HL-60 (cell line): Measurements from ENCODE around the gene GREB1.

ENCODE experiments used
- DNase-seq, 2 experiments: peaks; one replicate each; pipeline ENCODE4 v3.0.0-alpha.2; 2010 to 2020; ENCODE audit warnings: low read depth in 1 of 2, low spot score in 1 of 2
- H3K27ac ChIP-seq: fragments of 250-450 bp; sonication (Bioruptor Pico); replicated peaks from 2 replicates; pipeline ENCODE4 v1.5.1; 2020; ENCODE audit warnings: mild to moderate bottlenecking, moderate library complexity
- H3K27me3 ChIP-seq: fragments of 250-450 bp; sonication (Bioruptor Pico); 2 replicates; pipeline ENCODE4 v1.5.1; 2021; ENCODE audit warnings: mild to moderate bottlenecking, moderate library complexity; ENCODE audit not compliant: insufficient read depth, poor library complexity, severe bottlenecking
- H3K4me3 ChIP-seq: replicated peaks from 2 replicates; pipeline ENCODE4 v1.5.1; 2011; ENCODE audit warnings: mild to moderate bottlenecking, control low read depth, low read length; ENCODE audit not compliant: insufficient read depth
- GABPA ChIP-seq: IDR thresholded peaks from 2 replicates; pipeline ENCODE4 v1.6.1; 2012; ENCODE audit warnings: low read depth
- POLR2AphosphoS5 ChIP-seq: IDR thresholded peaks from 2 replicates; pipeline ENCODE4 v1.6.1; 2012; ENCODE audit warnings: low read depth
- REST ChIP-seq: IDR thresholded peaks from 2 replicates; pipeline ENCODE4 v1.6.1; 2012; ENCODE audit warnings: low read depth; ENCODE audit not compliant: insufficient replicate concordance
- SPI1 ChIP-seq: IDR thresholded peaks from 2 replicates; pipeline ENCODE4 v1.6.1; 2012; ENCODE audit warnings: low read depth, mild to moderate bottlenecking, borderline replicate concordance
- TF ChIP-seq, protein P1 (sequence below): IDR thresholded peaks from one replicate; pipeline ENCODE4 v1.5.1; 2011; ENCODE audit warnings: low read length, control low read depth, inconsistent platforms; ENCODE audit not compliant: insufficient read depth

Gene GREB1

DNA sequence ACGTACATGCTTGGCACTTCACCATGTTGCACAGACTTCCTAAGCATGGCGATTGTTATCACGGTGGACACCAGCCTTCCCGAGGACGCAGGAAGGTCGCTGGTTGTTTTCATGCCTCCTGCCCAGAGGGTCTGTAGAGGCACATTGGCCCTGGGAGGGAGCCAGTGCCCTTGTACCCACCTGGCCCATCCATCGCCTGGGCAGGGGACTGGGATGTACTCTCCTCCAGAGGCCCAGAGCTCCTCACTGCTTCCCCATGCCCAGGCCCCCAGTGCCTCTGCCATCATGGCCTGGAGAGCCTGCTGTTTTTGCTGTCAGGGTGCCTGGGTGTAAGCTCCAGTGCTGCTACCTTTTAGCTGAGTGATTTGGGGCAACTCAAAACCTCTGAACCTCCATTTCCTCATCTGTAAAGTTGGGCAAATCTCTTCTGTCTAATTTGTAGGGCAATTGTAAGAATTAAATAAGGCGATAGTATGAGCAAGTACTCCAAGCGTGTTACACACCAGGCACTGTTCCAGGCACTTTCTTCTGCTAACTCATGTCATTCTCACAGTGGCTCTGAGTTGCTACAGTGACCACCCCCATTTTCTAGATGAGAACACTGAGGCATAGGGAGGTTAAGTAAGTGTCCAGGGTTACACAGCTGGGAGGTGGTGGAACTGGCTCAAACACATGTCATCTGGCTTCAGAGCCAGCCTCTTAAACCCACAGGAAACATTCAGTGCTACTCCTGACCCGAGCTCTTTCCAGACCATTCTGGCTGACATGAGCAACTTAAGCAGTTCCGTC, 45.3 kb downstream of the GREB1 start:
- no peak overlapping the region for H3K27ac ChIP-seq
- no peak overlapping the region for H3K4me3 ChIP-seq
- no peak for DNase-seq
- no peaks in the 10 kb centered on the region for H3K27me3 ChIP-seq
- TF ChIP-seq, protein P1, sequence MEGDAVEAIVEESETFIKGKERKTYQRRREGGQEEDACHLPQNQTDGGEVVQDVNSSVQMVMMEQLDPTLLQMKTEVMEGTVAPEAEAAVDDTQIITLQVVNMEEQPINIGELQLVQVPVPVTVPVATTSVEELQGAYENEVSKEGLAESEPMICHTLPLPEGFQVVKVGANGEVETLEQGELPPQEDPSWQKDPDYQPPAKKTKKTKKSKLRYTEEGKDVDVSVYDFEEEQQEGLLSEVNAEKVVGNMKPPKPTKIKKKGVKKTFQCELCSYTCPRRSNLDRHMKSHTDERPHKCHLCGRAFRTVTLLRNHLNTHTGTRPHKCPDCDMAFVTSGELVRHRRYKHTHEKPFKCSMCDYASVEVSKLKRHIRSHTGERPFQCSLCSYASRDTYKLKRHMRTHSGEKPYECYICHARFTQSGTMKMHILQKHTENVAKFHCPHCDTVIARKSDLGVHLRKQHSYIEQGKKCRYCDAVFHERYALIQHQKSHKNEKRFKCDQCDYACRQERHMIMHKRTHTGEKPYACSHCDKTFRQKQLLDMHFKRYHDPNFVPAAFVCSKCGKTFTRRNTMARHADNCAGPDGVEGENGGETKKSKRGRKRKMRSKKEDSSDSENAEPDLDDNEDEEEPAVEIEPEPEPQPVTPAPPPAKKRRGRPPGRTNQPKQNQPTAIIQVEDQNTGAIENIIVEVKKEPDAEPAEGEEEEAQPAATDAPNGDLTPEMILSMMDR = no peak
- TF ChIP-seq REST (no peak), GABPA (no peak)

DNA sequence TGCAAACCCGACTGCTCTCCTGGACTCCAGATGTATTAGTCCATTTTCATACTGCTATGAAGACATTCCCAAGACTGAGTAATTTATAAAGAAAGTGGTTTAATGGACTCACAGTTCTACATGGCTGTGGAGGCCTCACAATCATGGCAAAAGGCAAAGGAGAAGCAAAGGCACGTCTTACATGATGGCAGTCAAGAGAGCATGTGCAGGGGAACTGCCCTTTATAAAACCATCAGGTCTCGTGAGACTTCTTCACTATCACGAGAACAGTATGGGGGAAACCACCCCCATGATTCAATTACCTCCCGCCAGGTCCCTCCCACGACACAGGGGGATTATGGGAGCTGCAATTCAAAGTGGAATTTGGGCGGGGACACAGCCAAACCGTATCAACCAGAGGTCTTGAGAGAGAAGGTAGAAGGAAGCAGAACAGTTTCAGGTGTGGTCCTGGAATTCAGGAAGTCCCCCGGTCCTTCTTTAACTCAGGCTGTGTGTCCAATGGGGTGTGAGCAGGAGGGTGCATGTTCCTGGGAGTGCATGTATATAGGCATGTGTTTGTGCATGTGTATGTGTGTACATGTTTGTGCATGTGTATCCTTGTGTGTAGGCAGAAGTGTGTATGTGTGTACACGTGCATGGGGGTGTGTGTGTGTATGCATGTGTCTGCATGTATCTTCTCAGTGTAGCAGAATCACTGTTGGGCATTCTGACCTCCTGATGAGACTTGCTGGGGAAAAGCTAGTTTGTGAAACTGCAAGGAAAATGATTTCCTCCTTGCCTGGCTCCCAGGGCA, 46.2 kb downstream of the GREB1 start:
- H3K27ac ChIP-seq = no peak overlapping the region
- DNase-seq = no peak
- H3K27me3 ChIP-seq = no peaks in the 10 kb centered on the region
- TF ChIP-seq SPI1 (no peak), REST (no peak), GABPA (no peak), POLR2AphosphoS5 (no peak)
- TF ChIP-seq, protein P1 = no peak
- H3K4me3 ChIP-seq = no peak overlapping the region

DNA sequence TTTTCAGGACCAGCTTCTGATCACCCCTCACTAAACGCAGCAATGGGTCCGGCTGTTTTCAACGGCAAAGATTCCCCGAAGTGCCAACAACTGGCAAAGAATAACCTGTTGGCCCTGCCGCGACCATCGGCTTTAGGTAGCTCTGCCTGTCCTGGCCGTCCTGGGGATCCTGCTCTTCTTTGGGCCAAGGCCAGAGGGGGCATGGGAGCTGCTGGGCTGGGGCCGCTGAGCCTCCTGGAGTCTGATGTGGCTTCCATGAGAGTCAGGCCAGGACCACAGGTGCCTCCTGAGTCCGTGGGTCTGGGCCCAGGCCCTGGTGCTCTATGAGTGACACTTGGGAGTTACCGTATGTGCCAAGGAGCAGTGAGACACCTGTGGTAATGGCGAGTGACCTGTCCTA, 46.9 kb downstream of the GREB1 start:
- Histone ChIP-seq H3K4me3 (no peak overlapping the region), H3K27ac (no peak overlapping the region), H3K27me3 (no peaks in the 10 kb centered on the region)
- no peak for DNase-seq
- TF ChIP-seq REST = no peak
- TF ChIP-seq, protein P1 = no peak
- TF ChIP-seq SPI1 = no peak
- no peak for TF ChIP-seq POLR2AphosphoS5
- no peak for TF ChIP-seq GABPA
